ENCODE data around the gene ALG3.

The ALG3 gene

DNA sequence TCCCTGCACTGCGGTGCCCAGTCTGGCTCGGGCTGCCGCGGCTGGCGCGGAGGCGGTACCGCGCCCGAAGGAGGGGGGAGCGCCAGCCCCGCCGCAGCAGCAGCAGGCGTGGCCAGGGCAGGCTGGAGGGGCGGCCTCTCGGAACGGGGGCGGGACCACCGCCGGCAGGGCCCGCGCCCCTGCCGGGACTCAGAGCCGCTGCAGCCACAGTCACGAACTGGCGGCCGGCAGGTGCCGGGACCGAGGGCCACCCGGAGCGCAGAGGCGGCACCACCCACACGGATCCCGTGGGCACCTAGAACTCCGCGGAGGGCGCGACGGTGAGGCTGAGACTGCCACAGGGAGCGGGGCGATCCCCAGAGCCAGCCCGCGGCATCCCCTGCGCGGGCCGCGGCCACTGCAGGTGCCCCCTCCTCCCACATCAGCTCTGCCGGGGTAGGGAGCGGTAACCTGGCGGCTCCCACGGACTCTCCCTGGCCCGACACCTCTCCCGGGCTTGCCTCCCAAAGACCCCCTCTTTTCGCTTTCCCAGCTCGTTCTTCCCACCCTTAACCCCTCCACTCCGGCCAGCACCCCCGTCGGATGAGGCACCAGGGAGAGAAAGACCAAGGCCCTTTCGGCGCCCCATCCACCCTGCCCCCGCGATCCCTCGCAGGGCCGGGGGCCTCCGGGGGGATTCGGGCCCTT is 19.2 kb downstream of the ALG3 start, which contains the start of gene VWA5B2:
Gene VWA5B2 (plus strand): TSS at position 192 of the 687 bp plus-strand sequence. CDS start 944 bp downstream, outside the sequence.
- no peak for DNase-seq (ENCODE audit: low read depth)
- TF ChIP-seq, protein P1, sequence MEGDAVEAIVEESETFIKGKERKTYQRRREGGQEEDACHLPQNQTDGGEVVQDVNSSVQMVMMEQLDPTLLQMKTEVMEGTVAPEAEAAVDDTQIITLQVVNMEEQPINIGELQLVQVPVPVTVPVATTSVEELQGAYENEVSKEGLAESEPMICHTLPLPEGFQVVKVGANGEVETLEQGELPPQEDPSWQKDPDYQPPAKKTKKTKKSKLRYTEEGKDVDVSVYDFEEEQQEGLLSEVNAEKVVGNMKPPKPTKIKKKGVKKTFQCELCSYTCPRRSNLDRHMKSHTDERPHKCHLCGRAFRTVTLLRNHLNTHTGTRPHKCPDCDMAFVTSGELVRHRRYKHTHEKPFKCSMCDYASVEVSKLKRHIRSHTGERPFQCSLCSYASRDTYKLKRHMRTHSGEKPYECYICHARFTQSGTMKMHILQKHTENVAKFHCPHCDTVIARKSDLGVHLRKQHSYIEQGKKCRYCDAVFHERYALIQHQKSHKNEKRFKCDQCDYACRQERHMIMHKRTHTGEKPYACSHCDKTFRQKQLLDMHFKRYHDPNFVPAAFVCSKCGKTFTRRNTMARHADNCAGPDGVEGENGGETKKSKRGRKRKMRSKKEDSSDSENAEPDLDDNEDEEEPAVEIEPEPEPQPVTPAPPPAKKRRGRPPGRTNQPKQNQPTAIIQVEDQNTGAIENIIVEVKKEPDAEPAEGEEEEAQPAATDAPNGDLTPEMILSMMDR (IDR thresholded peaks at IDR 0.05; ENCODE audit: control insufficient read depth, extremely low read depth, insufficient read depth): no peak
- peak within 1 kb of the TSS; percentile 39 for H3K4me3 ChIP-seq (ENCODE audit: low read depth, low read length)

DNA sequence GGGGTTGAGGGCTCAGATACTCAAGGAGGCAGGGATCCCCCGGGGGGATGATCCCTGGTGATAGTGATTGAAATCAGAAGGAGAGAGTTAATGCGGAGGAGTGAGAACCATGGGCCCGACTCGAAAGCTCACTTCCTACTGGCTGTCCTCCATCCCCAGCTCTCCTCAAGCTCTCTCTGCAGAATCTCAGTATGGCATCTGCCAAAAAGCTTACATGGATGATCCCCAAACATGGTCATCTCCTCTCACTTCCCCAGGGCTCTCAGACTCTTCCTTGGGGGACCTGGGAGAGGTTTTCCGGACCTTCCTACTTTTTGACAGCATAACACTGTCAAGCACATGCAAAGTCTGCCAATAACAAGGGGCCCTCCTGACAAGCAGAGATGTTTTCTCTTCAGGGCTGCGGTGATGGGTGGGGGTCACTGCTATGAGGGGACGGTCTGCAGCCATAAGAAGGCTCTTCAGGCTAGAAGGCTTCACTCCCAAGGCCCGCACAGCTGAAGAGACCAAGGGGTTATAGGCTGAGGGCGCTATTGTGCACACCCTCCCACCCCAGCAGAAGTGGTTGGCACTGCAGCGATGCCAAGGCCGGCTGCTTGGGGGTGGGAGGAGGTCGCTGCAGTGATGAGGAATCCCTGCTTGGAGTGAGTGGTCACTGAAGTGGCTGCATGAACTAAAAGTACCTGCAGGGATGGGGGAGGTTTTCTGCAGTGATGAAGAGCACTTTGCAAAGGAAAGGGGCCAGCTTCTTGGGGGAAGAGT is 20.2 kb downstream of the ALG3 start:
- no peak for DNase-seq (ENCODE audit: low read depth)
- no peak overlapping the region for H3K4me3 ChIP-seq (ENCODE audit: low read depth, low read length)
- TF ChIP-seq, protein P1 (IDR thresholded peaks at IDR 0.05; ENCODE audit: control insufficient read depth, extremely low read depth, insufficient read depth): no peak

DNA sequence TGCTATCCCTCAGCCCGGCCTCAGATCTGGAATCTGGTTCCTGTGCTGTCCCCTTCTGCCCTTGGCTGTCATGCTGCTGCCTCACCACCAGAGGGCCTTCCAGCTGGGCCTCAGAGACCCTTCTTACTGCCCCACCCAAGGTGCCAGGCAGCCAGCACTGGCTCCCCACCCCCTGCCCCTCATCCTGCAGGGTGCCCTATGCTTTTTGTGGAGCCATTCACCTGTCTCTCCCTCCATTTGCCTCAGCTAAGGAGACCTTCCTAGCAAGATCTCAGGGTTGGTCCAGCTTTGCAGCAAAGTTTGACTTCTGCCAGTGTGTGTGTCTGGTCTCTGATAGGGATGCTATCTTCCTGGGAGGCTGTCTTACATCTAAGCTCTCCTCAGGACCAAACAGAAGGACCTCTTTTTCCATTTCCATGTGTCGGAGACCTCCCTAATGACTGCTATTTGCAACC is 21.3 kb downstream of the ALG3 start:
- TF ChIP-seq, protein P1 (IDR thresholded peaks at IDR 0.05; ENCODE audit: control insufficient read depth, extremely low read depth, insufficient read depth): peak; percentile 72
- no peak overlapping the region for H3K4me3 ChIP-seq (ENCODE audit: low read depth, low read length)
- no peak for DNase-seq (ENCODE audit: low read depth)

DNA sequence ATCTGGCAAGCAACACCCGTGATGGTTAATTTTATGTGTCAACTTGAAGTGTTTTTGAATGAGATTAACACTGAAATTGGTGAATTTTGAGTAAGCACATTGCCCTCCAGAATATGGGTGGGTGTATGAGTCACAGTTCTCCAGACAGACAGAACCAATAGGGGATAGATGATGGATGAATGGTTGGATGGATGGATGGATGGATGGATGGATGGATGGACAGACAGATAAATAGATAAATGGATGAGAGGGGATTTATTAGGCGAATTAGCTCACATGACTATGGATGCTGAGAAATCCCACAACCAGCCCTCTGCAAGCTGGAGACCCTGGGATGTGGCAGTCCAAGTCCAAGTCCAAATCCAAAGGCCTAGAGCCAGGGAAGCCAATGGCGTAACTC is 24.8 kb downstream of the ALG3 start:
- TF ChIP-seq, protein P1 (IDR thresholded peaks at IDR 0.05; ENCODE audit: control insufficient read depth, extremely low read depth, insufficient read depth): no peak
- no peak overlapping the region for H3K4me3 ChIP-seq (ENCODE audit: low read depth, low read length)
- no peak for DNase-seq (ENCODE audit: low read depth)

DNA sequence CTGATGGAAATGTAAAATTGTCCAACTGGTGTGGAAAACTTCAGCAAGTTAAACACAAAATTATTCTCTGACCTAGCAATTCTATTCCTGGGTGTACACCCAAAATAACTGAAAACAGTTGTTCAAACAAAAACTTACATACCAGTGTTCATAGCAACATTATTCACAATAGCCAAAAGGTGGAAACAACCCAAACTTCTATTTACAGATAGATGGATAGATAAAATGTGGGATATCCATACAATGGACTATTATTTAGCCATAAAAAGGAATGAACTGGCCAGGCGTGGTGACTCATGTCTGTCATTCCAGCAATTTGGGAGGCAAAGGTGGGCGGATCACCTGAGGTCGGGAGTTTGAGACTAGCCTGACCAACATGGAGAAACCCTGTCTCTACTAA is 26.2 kb downstream of the ALG3 start:
- TF ChIP-seq, protein P1 (IDR thresholded peaks at IDR 0.05; ENCODE audit: control insufficient read depth, extremely low read depth, insufficient read depth): no peak
- no peak overlapping the region for H3K4me3 ChIP-seq (ENCODE audit: low read depth, low read length)
- DNase-seq (ENCODE audit: low read depth): no peak

DNA sequence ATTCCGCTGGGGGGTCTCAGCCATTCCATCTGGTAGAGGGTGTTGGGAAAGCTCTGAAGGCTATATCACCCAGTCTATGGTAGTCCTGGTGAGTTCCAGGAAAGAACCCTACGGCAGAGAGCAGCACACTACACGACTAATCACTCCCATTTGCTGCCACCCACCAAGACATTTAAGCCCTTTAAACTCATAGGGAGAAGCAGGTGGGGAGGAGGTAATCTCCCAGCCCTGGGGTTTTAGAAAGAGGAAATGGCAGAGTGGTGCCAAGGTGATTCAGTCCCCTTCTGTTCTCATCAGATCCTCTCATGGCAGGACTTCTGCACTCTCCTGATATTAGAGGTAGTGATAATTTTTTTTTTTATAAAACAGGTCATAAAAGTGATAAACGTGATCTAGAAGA is 29.9 kb downstream of the ALG3 start:
- no peak for DNase-seq (ENCODE audit: low read depth)
- TF ChIP-seq, protein P1 (IDR thresholded peaks at IDR 0.05; ENCODE audit: control insufficient read depth, extremely low read depth, insufficient read depth): no peak
- no peak overlapping the region for H3K4me3 ChIP-seq (ENCODE audit: low read depth, low read length)

Data from LNCaP clone FGC (cell line).